K562 (cell line): ENCODE data around the gene RSRC1. TPM values are rescaled to one million over a fixed set of nuclear protein-coding genes. Genes with fewer than 3 reads are reported as not detected.

Experiments used
- ATAC-seq: fragments of 200-7000 bp; cut with Tn5 transposase; 3 replicates; pipeline ENCODE4 v1.9.1; 2020; ENCODE audit warnings: moderate library complexity
- BruUV-seq: library from RNA; stranded (reverse); fragments of 400-500 nt; replicated peaks from 2 replicates; lab custom pipeline; 2021; lab: Mats Ljungman, UMichigan
- CTCF ChIA-PET: fragments of 300-600 bp; formaldehyde crosslinking; extraction: SDS; loops from one replicate; lab custom pipeline; 2021; ENCODE audit warnings: low intra/inter-chr PET ratio; lab: Yijun Ruan, JAX
- POLR2A ChIA-PET: fragments of 300-600, 350-650 bp; sonication (Branson Sonifier 250); formaldehyde crosslinking; extraction: SDS; loops from one replicate; lab custom pipeline; 2021; ENCODE audit warnings: antibody characterized with exemption, inconsistent platforms; lab: Yijun Ruan, JAX
- DNase-seq, 4 experiments: peaks; one replicate each; pipeline versions ENCODE4 v3.0.0 to v3.0.0-alpha.2; 2011 to 2018; ENCODE audit warnings: low spot score in 3 of 4, mixed read lengths in 3 of 4; ENCODE audit errors: extremely low read depth in 1 of 4
- FAIRE-seq: peaks from 2 replicates; lab custom pipeline; 2011; peaks lifted over from hg19 to GRCh38; lab: Jason Lieb, UNC
- H2AFZ ChIP-seq: 2 replicates; pipeline ENCODE4 v1.6.0; 2011; ENCODE audit warnings: low read depth, low read length, control low read depth, inconsistent platforms
- H3K27ac ChIP-seq: fragments of 200-600 bp; 3 replicates; pipeline ENCODE4 v1.8.0; 2011; ENCODE audit warnings: low read depth, mild to moderate bottlenecking, control low read depth, inconsistent platforms, low read length, moderate library complexity, mixed read lengths; ENCODE audit errors: extremely low read depth
- H3K27me3 ChIP-seq, 2 experiments: fragments of 300-600 bp in 1 of 2; 2 replicates in 1 of 2; 3 replicates in 1 of 2; pipeline versions ENCODE4 v1.6.0 to v1.8.0; 2011; ENCODE audit warnings: inconsistent platforms in 2 of 2, low read length in 2 of 2, mild to moderate bottlenecking in 1 of 2, mixed read lengths in 1 of 2, moderate library complexity in 1 of 2; ENCODE audit not compliant: control insufficient read depth in 2 of 2, insufficient read depth in 2 of 2
- H3K36me3 ChIP-seq: fragments of 300-600 bp; 3 replicates; pipeline ENCODE4 v1.8.0; 2011; ENCODE audit warnings: mild to moderate bottlenecking, low read length, inconsistent platforms; ENCODE audit not compliant: control insufficient read depth, insufficient read depth
- H3K4me1 ChIP-seq, 2 experiments: fragments of 200-600 bp in 1 of 2; replicated peaks in 1 of 2; 2 replicates in 1 of 2; 3 replicates in 1 of 2; pipeline versions ENCODE4 v1.5.1 to v1.8.0; 2011; ENCODE audit warnings: inconsistent platforms in 2 of 2, low read length in 2 of 2, mild to moderate bottlenecking in 1 of 2, mixed read lengths in 1 of 2, moderate library complexity in 1 of 2; ENCODE audit not compliant: control insufficient read depth in 2 of 2, insufficient read depth in 2 of 2
- H3K4me2 ChIP-seq: 2 replicates; pipeline ENCODE4 v1.6.1; 2011; ENCODE audit warnings: low read length, control low read depth, inconsistent platforms, mixed read lengths; ENCODE audit not compliant: insufficient read depth
- H3K4me3 ChIP-seq: fragments of 200-600 bp; sonication (generic), shearing (Covaris generic); 2 replicates; pipeline ENCODE4 v1.5.1; 2016; ENCODE audit warnings: control low read depth, inconsistent platforms
- H3K79me2 ChIP-seq: fragments of 200-600 bp; 3 replicates; pipeline ENCODE4 v1.8.0; 2011; ENCODE audit warnings: low read length, inconsistent platforms; ENCODE audit not compliant: control insufficient read depth, insufficient read depth
- H3K9ac ChIP-seq, 2 experiments: 2 replicates each; pipeline versions ENCODE4 v1.6.0 to v1.6.1; 2011; ENCODE audit warnings: low read depth in 2 of 2, low read length in 2 of 2, control low read depth in 1 of 2, inconsistent platforms in 1 of 2, mild to moderate bottlenecking in 1 of 2, mixed read lengths in 1 of 2; ENCODE audit not compliant: insufficient read depth in 1 of 2
- H3K9me1 ChIP-seq: one replicate; pipeline ENCODE4 v1.6.0; 2011; ENCODE audit warnings: inconsistent platforms, mild to moderate bottlenecking, low read length, moderate library complexity; ENCODE audit not compliant: control insufficient read depth, insufficient read depth
- H3K9me3 ChIP-seq: replicated peaks from 2 replicates; pipeline ENCODE4 v1.5.1; 2011; ENCODE audit warnings: low read depth, low read length, inconsistent platforms; ENCODE audit not compliant: control insufficient read depth, insufficient read depth
- H4K20me1 ChIP-seq: replicated peaks from 2 replicates; pipeline ENCODE4 v1.6.1; 2011; ENCODE audit warnings: low read length, inconsistent platforms, mixed read lengths; ENCODE audit not compliant: control insufficient read depth, insufficient read depth
- ARID3A ChIP-seq: IDR thresholded peaks from 2 replicates; pipeline ENCODE4 v1.6.1; 2012; ENCODE audit warnings: low read depth, low read length, improper control_type of control experiment, borderline replicate concordance
- BRCA1 ChIP-seq, 2 experiments: fragments of 450-650 bp in 1 of 2; sonication (generic) in 1 of 2; formaldehyde crosslinking in 1 of 2; IDR thresholded peaks; 2 replicates each; pipeline versions ENCODE4 v1.5.0 to v1.6.1; 2017 to 2020; ENCODE audit warnings: mild to moderate bottlenecking in 1 of 2, missing genetic modification reagents in 1 of 2
- HEY1 ChIP-seq: fragments of 250-450 bp; sonication (Bioruptor Pico); IDR thresholded peaks from 2 replicates; pipeline ENCODE4 v1.5.0; 2020; ENCODE audit warnings: mild to moderate bottlenecking, moderate library complexity, borderline replicate concordance
- HNRNPK ChIP-seq: fragments of 200-400 bp; formaldehyde crosslinking; IDR thresholded peaks from one replicate; pipeline ENCODE4 v1.6.1; 2018; ENCODE audit warnings: mild to moderate bottlenecking, low read depth, low read length; ENCODE audit not compliant: poor library complexity, severe bottlenecking
- KLF1 ChIP-seq: fragments of 450-650 bp; IDR thresholded peaks from 2 replicates; pipeline ENCODE4 v1.6.1; 2016; ENCODE audit warnings: missing genetic modification characterization, missing compliant biosample characterization
- MITF ChIP-seq: IDR thresholded peaks from 2 replicates; pipeline ENCODE4 v1.6.1; 2014; ENCODE audit warnings: antibody characterized with exemption
- WGBS: fragments of 100-300 bp; shearing (Covaris generic); methylation state at CpG from one replicate; pipeline ENCODE4 v1.1.6; 2016; ENCODE audit warnings: low coverage, mixed read lengths; ENCODE audit not compliant: insufficient coverage; ENCODE audit errors: missing lambda C conversion rate; 5-methylcytosine and 5-hydroxymethylcytosine counted together
- in situ Hi-C: fragments of 300-500 bp; cut with MboI; formaldehyde crosslinking; loops from 4 replicates; pipeline ENCODE4 v1.15.0; 2018; ENCODE audit warnings: inconsistent platforms, mixed read lengths
- intact Hi-C: fragments of 100-400 bp; cut with micrococcal nuclease; formaldehyde crosslinking; loops from 2 replicates; pipeline ENCODE4 v1.14.2; 2022
- polyA plus RNA-seq, 8 experiments: library from polyadenylated mRNA; depleted of rRNA in 4 of 8; stranded (reverse) in 5 of 8; unstranded in 3 of 8; fragments of >200 nt; fragmentation: Nextera tagmentation in 2 of 8; fragmentation: Illumina TruSeq in 1 of 8; extraction: Ambion mirVana in 2 of 8; extraction: Trizol in 1 of 8; gene quantifications; 2 replicates each; pipeline versions ENCODE4 v1.2.1 to v1.2.3, GENCODE V29; 2011 to 2014; ENCODE audit warnings: inconsistent platforms in 1 of 8, missing spikeins in 1 of 8
- total RNA-seq, 7 experiments: library from RNA; depleted of rRNA in 6 of 7; stranded (reverse); fragments of >200 nt in 6 of 7; fragmentation: Illumina TruSeq in 2 of 7; extraction: Trizol in 2 of 7; gene quantifications; 2 replicates each; pipeline versions ENCODE4 v1.2.1 to v1.2.3, GENCODE V29; 2011 to 2021; ENCODE audit warnings: low replicate concordance in 1 of 7

The RSRC1 gene
- total and polyA plus RNA-seq, 9 of the 15 experiments (the other 6 are each of a cell fraction or from before 2014, with no cell fraction given): 19.3 to 128 (median 75.5) TPM

GRCh38 chr3:158451405-158452055 lies 341.6 kb downstream of the RSRC1 start:
- CTCF ChIA-PET: no interaction called here
- Histone ChIP-seq H3K27ac (no peak overlapping the region), H3K79me2 (no peaks in the 10 kb centered on the region), H3K4me3 (no peak overlapping the region), H4K20me1 (no peaks in the 10 kb centered on the region), H3K9me1 (no peaks in the 10 kb centered on the region), H3K36me3 (no peaks in the 10 kb centered on the region), H2AFZ (no peak overlapping the region), H3K4me1 (no peaks in the 10 kb centered on the region), H3K4me2 (no peak overlapping the region), H3K9me3 (no peaks in the 10 kb centered on the region), H3K9ac (no peak overlapping the region), H3K27me3 (no peaks in the 10 kb centered on the region)
- FAIRE-seq: no peak
- TF ChIP-seq HEY1 (CRISPR knock-in tag) (no peak), ARID3A (no peak), BRCA1 (IDR thresholded peaks at IDR 0.05) (no peak), BRCA1 (CRISPR knock-in tag; IDR thresholded peaks at IDR 0.05) (no peak), HNRNPK (no peak), KLF1 (tag) (no peak), MITF (no peak)
- no peak for ATAC-seq
- no TSS peak for BruUV-seq
- DNase-seq: no peak
- in situ Hi-C loops (no loop called here), intact Hi-C loops (loop anchor here (10.0 kb wide), 1 partner anchor 343 kb away; no protein-coding TSS in a partner anchor)
- 71% methylated on average over 1 of the region's 1 CpG for WGBS
- POLR2A ChIA-PET: no interaction called here
